Measurements from ENCODE around the gene RNF2. TPM values are rescaled to one million over a fixed set of nuclear protein-coding genes. Genes with fewer than 3 reads are reported as not detected.
"Not testable (repeated sequence)": the region's sequence is repeated elsewhere in the genome, so short reads cannot be mapped to it uniquely, and the experiment has no call there.

RNF2 gene
- polyA plus RNA-seq (2013, experiment 1 of 2): 21.3 TPM
- 19.9 TPM for polyA plus RNA-seq (2013, experiment 2 of 2)

DNA sequence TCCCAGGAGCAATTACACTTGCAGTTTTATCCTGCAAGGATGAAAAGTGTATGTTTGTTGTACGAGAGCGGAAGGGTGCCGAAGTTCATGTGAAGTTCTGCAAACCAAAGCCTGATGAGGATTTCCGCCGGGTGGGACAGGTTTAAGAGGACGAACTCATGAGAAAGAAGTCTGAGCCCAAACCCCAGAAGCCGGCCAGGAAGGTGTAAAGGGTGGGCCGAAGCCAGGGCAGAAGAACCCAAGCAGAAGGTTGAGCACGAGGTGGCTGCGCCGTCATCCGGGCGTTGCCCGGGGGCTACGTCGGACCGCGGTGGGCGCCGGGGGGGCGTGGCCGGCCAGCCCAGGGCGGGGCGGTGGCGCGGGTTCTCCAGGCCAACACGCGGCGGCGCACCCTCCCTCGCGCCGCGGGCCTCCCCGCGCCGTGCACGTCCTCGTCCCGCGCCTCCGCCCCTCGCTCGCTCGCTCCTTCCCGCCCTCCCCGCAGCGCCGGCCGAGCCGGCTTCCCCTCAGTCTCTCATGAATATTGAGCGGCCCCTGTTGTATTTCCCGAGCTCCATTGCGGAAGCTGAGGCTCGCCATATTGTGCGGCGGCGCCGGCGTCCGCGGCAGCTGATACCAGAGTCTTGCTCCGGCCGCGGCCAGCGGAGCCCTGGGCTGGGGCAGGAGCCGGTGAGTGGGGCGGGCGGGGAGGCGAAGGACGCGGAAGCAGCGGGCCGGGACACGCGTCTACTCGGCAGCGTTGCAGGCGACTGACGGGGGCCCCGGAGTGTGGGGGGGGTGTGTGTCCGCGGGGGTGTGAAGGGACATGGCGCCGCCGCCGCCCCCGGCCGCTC, at the start of gene RNF2:
TSS of gene RNF2 (plus strand) at position 578 of the 833 bp plus-strand sequence. CDS start 41,996 bp downstream, outside the sequence.
- Histone ChIP-seq H3K14ac (ENCODE audit: low read length in 2 of 2) (peak within 1 kb of the TSS in 1 of 2 experiments; percentile 83), H3K27me3 (ENCODE audit: control insufficient read depth in 1 of 2, insufficient read depth in 1 of 2, low read length in 2 of 2) (no peaks in the 10 kb centered on the region), H3K9me3 (ENCODE audit: control insufficient read depth, low read length) (no peaks in the 10 kb centered on the region), H3K36me3 (ENCODE audit: control insufficient read depth in 1 of 2, insufficient read depth in 2 of 2, low read depth in 1 of 2, low read length in 2 of 2) (no peaks in the 10 kb centered on the region), H3K18ac (ENCODE audit: low read depth in 1 of 2, low read length in 2 of 2) (peak within 1 kb of the TSS; percentile 62 to 96), H3K9ac (ENCODE audit: low read length) (peak within 1 kb of the TSS; percentile 90), H2AFZ (ENCODE audit: low read depth, low read length) (peak within 1 kb of the TSS; percentile 75), H3K4me2 (ENCODE audit: low read length, poor library complexity, severe bottlenecking) (peak within 1 kb of the TSS; percentile 91), H4K8ac (ENCODE audit: low read length) (peak within 1 kb of the TSS; percentile 85), H2BK120ac (ENCODE audit: low read depth, low read length) (peak within 1 kb of the TSS; percentile 86), H2BK12ac (ENCODE audit: low read length in 2 of 2) (peak within 1 kb of the TSS in 1 of 2 experiments; percentile 76), H3K4me3 (ENCODE audit: insufficient read depth in 1 of 2, low read depth in 1 of 2, low read length in 2 of 2) (peak within 1 kb of the TSS; percentile 70 to 97), H2BK5ac (ENCODE audit: low read depth, low read length, poor library complexity, severe bottlenecking) (no peak within 1 kb of the TSS), H3K23ac (ENCODE audit: low read length in 2 of 2) (no peak within 1 kb of the TSS), H3K79me1 (replicated peaks; ENCODE audit: low read length, poor library complexity, severe bottlenecking) (peaks cover 2% of the 10 kb centered on the region), H2AK5ac (ENCODE audit: low read length, severe bottlenecking) (no peak within 1 kb of the TSS), H2BK15ac (ENCODE audit: low read depth, poor library complexity, severe bottlenecking) (peak within 1 kb of the TSS; percentile 95), H4K91ac (ENCODE audit: low read length) (peak within 1 kb of the TSS; percentile 70), H3K4ac (ENCODE audit: low read depth in 1 of 2, low read length in 2 of 2) (peak within 1 kb of the TSS; percentile 76 to 97), H3K4me1 (ENCODE audit: control insufficient read depth, insufficient read depth, low read depth, low read length) (peaks cover 5% of the 10 kb centered on the region), H3K27ac (ENCODE audit: low read length, poor library complexity, severe bottlenecking) (peak within 1 kb of the TSS; percentile 41)
- DNase-seq: peak; percentile 79
- 8% methylated on average over 61 of the region's 89 CpGs for WGBS

DNA sequence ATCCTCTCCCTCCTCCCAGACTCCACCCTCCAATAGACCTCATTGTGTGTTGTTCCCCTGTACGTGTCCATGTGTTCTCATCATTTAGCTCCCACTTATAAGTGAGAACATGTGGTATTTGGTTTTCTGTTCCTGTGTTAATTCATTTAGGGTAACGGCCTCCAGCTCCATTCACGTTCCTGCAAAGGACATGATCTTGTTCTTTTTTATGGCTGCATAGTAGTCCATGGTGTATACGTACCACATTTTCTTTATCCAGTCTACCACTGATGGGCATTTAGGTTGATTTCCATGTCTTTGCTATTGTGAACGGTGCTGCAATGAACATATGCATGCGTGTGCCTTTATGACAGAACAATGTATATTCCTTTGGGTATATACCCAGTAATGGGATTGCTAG, 45.4 kb upstream of the RNF2 start:
- WGBS: 90% methylated on average over 3 of the region's 6 CpGs

DNA sequence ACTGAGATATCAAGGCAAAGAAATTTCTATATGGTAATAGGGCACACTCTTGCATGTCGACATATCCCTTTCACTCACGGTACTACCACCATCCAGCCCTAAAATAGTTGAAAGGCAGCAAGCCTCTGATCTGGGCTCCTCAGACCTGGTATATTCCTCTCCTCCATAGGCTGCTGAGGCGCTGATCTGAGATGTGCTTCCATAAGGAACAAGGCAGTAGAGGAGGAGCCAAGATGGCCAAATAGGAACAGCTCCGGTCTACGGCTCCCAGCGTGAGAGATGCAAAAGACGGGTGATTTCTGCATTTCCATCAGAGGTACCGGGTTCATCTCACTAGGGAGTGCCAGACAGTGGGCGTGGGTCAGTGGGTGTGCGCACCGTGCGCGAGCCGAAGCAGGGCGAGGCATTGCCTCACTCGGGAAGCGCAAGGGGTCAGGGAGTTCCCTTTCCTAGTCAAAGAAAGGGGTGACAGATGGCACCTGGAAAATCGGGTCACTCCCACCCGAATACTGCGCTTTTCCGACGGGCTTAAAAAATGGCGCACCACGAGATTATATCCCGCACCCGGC, 44.0 kb upstream of the RNF2 start:
- not testable (repeated sequence) for H3K36me3 ChIP-seq (ENCODE audit: control insufficient read depth in 1 of 2, insufficient read depth in 2 of 2, low read depth in 1 of 2, low read length in 2 of 2); H4K8ac ChIP-seq (ENCODE audit: low read length); H2AFZ ChIP-seq (ENCODE audit: low read depth, low read length); H2BK120ac ChIP-seq (ENCODE audit: low read depth, low read length); H3K4me2 ChIP-seq (ENCODE audit: low read length, poor library complexity, severe bottlenecking); DNase-seq; H4K91ac ChIP-seq (ENCODE audit: low read length); H3K9me3 ChIP-seq (ENCODE audit: control insufficient read depth, low read length); H3K4me3 ChIP-seq (ENCODE audit: insufficient read depth in 1 of 2, low read depth in 1 of 2, low read length in 2 of 2); H2BK5ac ChIP-seq (ENCODE audit: low read depth, low read length, poor library complexity, severe bottlenecking); H3K4ac ChIP-seq (ENCODE audit: low read depth in 1 of 2, low read length in 2 of 2); H2BK12ac ChIP-seq (ENCODE audit: low read length in 2 of 2); H3K9ac ChIP-seq (ENCODE audit: low read length); H2BK15ac ChIP-seq (ENCODE audit: low read depth, poor library complexity, severe bottlenecking); H2AK5ac ChIP-seq (ENCODE audit: low read length, severe bottlenecking); H3K27me3 ChIP-seq (ENCODE audit: control insufficient read depth in 1 of 2, insufficient read depth in 1 of 2, low read length in 2 of 2); H3K23ac ChIP-seq (ENCODE audit: low read length in 2 of 2); H3K18ac ChIP-seq (ENCODE audit: low read depth in 1 of 2, low read length in 2 of 2); H3K14ac ChIP-seq (ENCODE audit: low read length in 2 of 2); H3K4me1 ChIP-seq (ENCODE audit: control insufficient read depth, insufficient read depth, low read depth, low read length); H3K27ac ChIP-seq (ENCODE audit: low read length, poor library complexity, severe bottlenecking); H3K79me1 ChIP-seq (replicated peaks; ENCODE audit: low read length, poor library complexity, severe bottlenecking)
- WGBS: 98% methylated on average over 21 of the region's 26 CpGs

More for the DNA sequence above, 45.4 kb upstream of the RNF2 start:
- H4K8ac ChIP-seq (ENCODE audit: low read length); H2BK15ac ChIP-seq (ENCODE audit: low read depth, poor library complexity, severe bottlenecking); H3K27me3 ChIP-seq (ENCODE audit: control insufficient read depth in 1 of 2, insufficient read depth in 1 of 2, low read length in 2 of 2); H3K4ac ChIP-seq (ENCODE audit: low read depth in 1 of 2, low read length in 2 of 2); H2BK5ac ChIP-seq (ENCODE audit: low read depth, low read length, poor library complexity, severe bottlenecking); H3K14ac ChIP-seq (ENCODE audit: low read length in 2 of 2); H3K9me3 ChIP-seq (ENCODE audit: control insufficient read depth, low read length); H3K4me2 ChIP-seq (ENCODE audit: low read length, poor library complexity, severe bottlenecking); H3K4me3 ChIP-seq (ENCODE audit: insufficient read depth in 1 of 2, low read depth in 1 of 2, low read length in 2 of 2); H3K79me1 ChIP-seq (replicated peaks; ENCODE audit: low read length, poor library complexity, severe bottlenecking); H3K18ac ChIP-seq (ENCODE audit: low read depth in 1 of 2, low read length in 2 of 2); H3K23ac ChIP-seq (ENCODE audit: low read length in 2 of 2); H3K9ac ChIP-seq (ENCODE audit: low read length); H2BK12ac ChIP-seq (ENCODE audit: low read length in 2 of 2); H2AFZ ChIP-seq (ENCODE audit: low read depth, low read length); H3K4me1 ChIP-seq (ENCODE audit: control insufficient read depth, insufficient read depth, low read depth, low read length); H4K91ac ChIP-seq (ENCODE audit: low read length); DNase-seq; H2BK120ac ChIP-seq (ENCODE audit: low read depth, low read length); H3K27ac ChIP-seq (ENCODE audit: low read length, poor library complexity, severe bottlenecking); H3K36me3 ChIP-seq (ENCODE audit: control insufficient read depth in 1 of 2, insufficient read depth in 2 of 2, low read depth in 1 of 2, low read length in 2 of 2); H2AK5ac ChIP-seq (ENCODE audit: low read length, severe bottlenecking): not testable (repeated sequence)

DNA sequence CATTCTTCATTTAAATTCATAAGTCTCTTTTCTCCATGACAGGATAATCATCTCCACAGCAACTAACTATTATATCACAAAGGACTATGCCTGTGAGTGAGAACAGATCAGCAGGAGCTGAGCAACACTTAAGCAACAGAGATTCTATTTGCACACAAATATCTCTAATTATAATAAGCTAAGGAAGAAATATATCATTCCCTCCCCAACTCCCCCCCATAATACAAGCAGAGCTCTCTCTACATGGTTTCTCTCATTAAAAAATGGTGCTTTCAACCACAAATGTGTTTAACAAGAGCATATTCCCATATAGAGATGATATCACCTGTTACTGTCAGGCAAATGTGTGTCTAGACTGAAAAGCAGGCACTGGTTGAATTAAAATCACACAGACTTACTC, 36.5 kb upstream of the RNF2 start:
- Histone ChIP-seq H2AK5ac (ENCODE audit: low read length, severe bottlenecking) (no peak overlapping the region), H3K4me3 (ENCODE audit: insufficient read depth in 1 of 2, low read depth in 1 of 2, low read length in 2 of 2) (no peak overlapping the region), H3K79me1 (replicated peaks; ENCODE audit: low read length, poor library complexity, severe bottlenecking) (no peaks in the 10 kb centered on the region), H2AFZ (ENCODE audit: low read depth, low read length) (no peak overlapping the region), H3K14ac (ENCODE audit: low read length in 2 of 2) (no peak overlapping the region), H3K27ac (ENCODE audit: low read length, poor library complexity, severe bottlenecking) (no peak overlapping the region), H3K4me2 (ENCODE audit: low read length, poor library complexity, severe bottlenecking) (no peak overlapping the region), H2BK5ac (ENCODE audit: low read depth, low read length, poor library complexity, severe bottlenecking) (no peak overlapping the region), H2BK15ac (ENCODE audit: low read depth, poor library complexity, severe bottlenecking) (no peak overlapping the region), H4K8ac (ENCODE audit: low read length) (no peak overlapping the region), H3K4me1 (ENCODE audit: control insufficient read depth, insufficient read depth, low read depth, low read length) (no peaks in the 10 kb centered on the region), H3K23ac (ENCODE audit: low read length in 2 of 2) (no peak overlapping the region), H3K4ac (ENCODE audit: low read depth in 1 of 2, low read length in 2 of 2) (no peak overlapping the region), H4K91ac (ENCODE audit: low read length) (no peak overlapping the region), H3K18ac (ENCODE audit: low read depth in 1 of 2, low read length in 2 of 2) (no peak overlapping the region), H2BK12ac (ENCODE audit: low read length in 2 of 2) (no peak overlapping the region), H3K27me3 (ENCODE audit: control insufficient read depth in 1 of 2, insufficient read depth in 1 of 2, low read length in 2 of 2) (no peaks in the 10 kb centered on the region), H3K36me3 (ENCODE audit: control insufficient read depth in 1 of 2, insufficient read depth in 2 of 2, low read depth in 1 of 2, low read length in 2 of 2) (no peaks in the 10 kb centered on the region), H2BK120ac (ENCODE audit: low read depth, low read length) (no peak overlapping the region), H3K9me3 (ENCODE audit: control insufficient read depth, low read length) (no peaks in the 10 kb centered on the region), H3K9ac (ENCODE audit: low read length) (no peak overlapping the region)
- DNase-seq: no peak

Measured in mesenchymal stem cell (in vitro differentiated cells and primary cell).